HepG2 (cell line): ENCODE results near the gene TXNRD2. TPM values are rescaled to one million over a fixed set of nuclear protein-coding genes. Genes with fewer than 3 reads are reported as not detected.
A peak's percentile ranks its signal among the peaks of the same experiment; 100 is the strongest.

Experiments used
- CAMTA2 ChIP-seq: sonication (generic); formaldehyde crosslinking; IDR thresholded peaks from 2 replicates; pipeline ENCODE4 v1.4.0; 2020; ENCODE audit warnings: mild to moderate bottlenecking, missing genetic modification reagents, borderline replicate concordance
- CCDC6 ChIP-seq: sonication (generic); formaldehyde crosslinking; IDR thresholded peaks from 2 replicates; pipeline ENCODE4 v1.8.1; 2022; ENCODE audit warnings: mild to moderate bottlenecking, missing genetic modification reagents, moderate library complexity
- GTF2F1 ChIP-seq: fragments of 150-350 bp; IDR thresholded peaks from 2 replicates; pipeline ENCODE4 v1.6.1; 2014; ENCODE audit warnings: low read length
- SOX13 ChIP-seq, 3 experiments: fragments of 450-650 bp in 1 of 3; sonication (generic) in 1 of 3; formaldehyde crosslinking in 1 of 3; IDR thresholded peaks in 2 of 3; conservative IDR thresholded peaks in 1 of 3; 2 replicates each; pipeline versions ENCODE4 v1.5.0 to v1.6.1; 2016 to 2020; ENCODE audit warnings: antibody characterized with exemption in 1 of 3, mild to moderate bottlenecking in 1 of 3, missing compliant biosample characterization in 1 of 3, missing genetic modification reagents in 1 of 3, moderate library complexity in 1 of 3
- SP5 ChIP-seq: IDR thresholded peaks from 2 replicates; pipeline ENCODE4 v1.6.1; 2016; ENCODE audit warnings: low read depth, borderline replicate concordance
- ZFAT ChIP-seq: sonication (generic); formaldehyde crosslinking; conservative IDR thresholded peaks from 2 replicates; pipeline ENCODE4 v1.8.1; 2023; ENCODE audit warnings: missing genetic modification reagents, inconsistent platforms
- ZFX ChIP-seq: sonication (generic); formaldehyde crosslinking; IDR thresholded peaks from 2 replicates; pipeline ENCODE4 v1.4.0; 2020; ENCODE audit warnings: mild to moderate bottlenecking, low read depth, missing genetic modification reagents, moderate library complexity
- ZMYM3 ChIP-seq: sonication (generic); formaldehyde crosslinking; IDR thresholded peaks from 2 replicates; pipeline ENCODE4 v1.5.1; 2020; ENCODE audit warnings: mild to moderate bottlenecking, missing genetic modification reagents
- ZNF274 ChIP-seq: sonication (generic); formaldehyde crosslinking; IDR thresholded peaks from 2 replicates; pipeline ENCODE4 v1.5.1; 2020; ENCODE audit warnings: mild to moderate bottlenecking, missing genetic modification reagents
- polyA plus RNA-seq, 8 experiments: library from polyadenylated mRNA; depleted of rRNA in 3 of 8; stranded (reverse) in 7 of 8; unstranded in 1 of 8; fragments of >200 nt; fragmentation: Illumina TruSeq in 4 of 8; extraction: Trizol in 4 of 8; gene quantifications; 2 replicates each; pipeline versions ENCODE4 v1.2.1 to v1.2.3, GENCODE V29; 2011 to 2016; ENCODE audit warnings: low read depth in 4 of 8, missing spikeins in 1 of 8, mixed read lengths in 1 of 8; ENCODE audit not compliant: insufficient read depth in 1 of 8
- total RNA-seq, 5 experiments: library from RNA; depleted of rRNA; stranded (reverse); fragments of >200 nt; fragmentation: Illumina TruSeq; extraction: Trizol; gene quantifications; 2 replicates each; pipeline ENCODE4 v1.2.3, GENCODE V29; 2016; ENCODE audit warnings: low read depth in 1 of 5
- TF ChIP-seq, protein P1 (sequence below): fragments of 450-650 bp; IDR thresholded peaks from 2 replicates; pipeline ENCODE4 v1.6.1; 2016
- TF ChIP-seq, protein P2 (sequence below): sonication (generic); formaldehyde crosslinking; IDR thresholded peaks from 2 replicates; pipeline ENCODE4 v1.4.0; 2020; ENCODE audit warnings: missing genetic modification reagents
- TF ChIP-seq, protein P3 (sequence below): sonication (generic); formaldehyde crosslinking; IDR thresholded peaks from 2 replicates; pipeline ENCODE4 v1.5.0; 2020; ENCODE audit warnings: mild to moderate bottlenecking, missing genetic modification reagents, moderate library complexity
- TF ChIP-seq, protein P4 (sequence below): sonication (generic); formaldehyde crosslinking; IDR thresholded peaks from 2 replicates; pipeline ENCODE4 v1.8.0; 2022; ENCODE audit warnings: missing genetic modification reagents, mild to moderate bottlenecking, inconsistent platforms, borderline replicate concordance
- TF ChIP-seq, protein P5 (sequence below): sonication (generic); formaldehyde crosslinking; IDR thresholded peaks from 2 replicates; pipeline ENCODE4 v1.4.0; 2020; ENCODE audit warnings: mild to moderate bottlenecking, low read depth, missing genetic modification reagents

The TXNRD2 gene
- total and polyA plus RNA-seq, 2 of the 13 experiments (the other 11 are each of a cell fraction or from before 2014, with no cell fraction given): 17.5 to 18.6 TPM

DNA sequence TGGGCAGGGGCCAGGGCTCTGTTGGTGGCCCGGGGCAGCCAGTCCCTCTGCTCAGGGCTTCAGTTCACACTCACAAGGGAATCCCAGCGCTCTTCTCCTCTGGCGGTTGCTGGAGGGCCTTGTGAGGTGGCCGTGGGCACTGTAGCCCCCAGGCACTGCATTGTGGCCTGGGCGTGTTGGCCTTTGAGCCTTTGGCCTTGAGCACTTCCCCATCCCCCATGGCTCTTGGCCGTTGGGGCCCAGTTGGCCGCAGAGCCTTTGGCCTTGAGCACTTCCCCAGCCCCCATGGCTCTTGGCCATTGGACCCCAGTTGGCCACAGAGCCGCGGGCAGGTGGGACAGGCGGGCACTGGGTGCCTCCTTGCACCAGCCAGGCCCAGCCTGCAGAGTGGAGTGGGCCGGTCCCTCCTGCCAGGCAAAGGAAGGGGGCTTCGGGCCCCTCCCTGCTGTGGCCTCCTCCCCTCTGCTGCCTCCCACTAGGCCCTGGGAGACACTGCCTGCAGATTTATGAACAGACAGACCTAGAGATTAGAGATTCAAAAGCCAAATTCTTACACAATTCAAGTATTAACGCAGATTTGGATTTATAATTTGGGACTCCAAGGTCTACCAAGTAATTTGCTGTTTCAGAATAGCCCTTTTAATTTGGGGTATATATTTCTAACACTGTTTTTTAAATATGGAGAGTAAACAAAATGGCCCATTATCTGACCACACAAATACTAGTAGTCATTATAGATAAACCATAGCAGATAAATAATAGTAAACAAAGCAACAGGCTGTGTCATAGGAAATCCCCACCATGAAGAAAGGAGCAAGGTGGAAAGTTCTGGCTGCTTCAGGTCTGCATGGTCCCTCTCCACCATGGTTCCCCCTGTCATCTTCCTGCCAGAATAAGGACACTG lies 18.2 kb upstream of the TXNRD2 start (continued):
- TF ChIP-seq, protein P1, sequence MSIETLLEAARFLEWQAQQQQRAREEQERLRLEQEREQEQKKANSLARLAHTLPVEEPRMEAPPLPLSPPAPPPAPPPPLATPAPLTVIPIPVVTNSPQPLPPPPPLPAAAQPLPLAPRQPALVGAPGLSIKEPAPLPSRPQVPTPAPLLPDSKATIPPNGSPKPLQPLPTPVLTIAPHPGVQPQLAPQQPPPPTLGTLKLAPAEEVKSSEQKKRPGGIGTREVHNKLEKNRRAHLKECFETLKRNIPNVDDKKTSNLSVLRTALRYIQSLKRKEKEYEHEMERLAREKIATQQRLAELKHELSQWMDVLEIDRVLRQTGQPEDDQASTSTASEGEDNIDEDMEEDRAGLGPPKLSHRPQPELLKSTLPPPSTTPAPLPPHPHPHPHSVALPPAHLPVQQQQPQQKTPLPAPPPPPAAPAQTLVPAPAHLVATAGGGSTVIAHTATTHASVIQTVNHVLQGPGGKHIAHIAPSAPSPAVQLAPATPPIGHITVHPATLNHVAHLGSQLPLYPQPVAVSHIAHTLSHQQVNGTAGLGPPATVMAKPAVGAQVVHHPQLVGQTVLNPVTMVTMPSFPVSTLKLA: no peak
- no peak for TF ChIP-seq ZFAT (CRISPR knock-in tag)
- TF ChIP-seq, protein P2, sequence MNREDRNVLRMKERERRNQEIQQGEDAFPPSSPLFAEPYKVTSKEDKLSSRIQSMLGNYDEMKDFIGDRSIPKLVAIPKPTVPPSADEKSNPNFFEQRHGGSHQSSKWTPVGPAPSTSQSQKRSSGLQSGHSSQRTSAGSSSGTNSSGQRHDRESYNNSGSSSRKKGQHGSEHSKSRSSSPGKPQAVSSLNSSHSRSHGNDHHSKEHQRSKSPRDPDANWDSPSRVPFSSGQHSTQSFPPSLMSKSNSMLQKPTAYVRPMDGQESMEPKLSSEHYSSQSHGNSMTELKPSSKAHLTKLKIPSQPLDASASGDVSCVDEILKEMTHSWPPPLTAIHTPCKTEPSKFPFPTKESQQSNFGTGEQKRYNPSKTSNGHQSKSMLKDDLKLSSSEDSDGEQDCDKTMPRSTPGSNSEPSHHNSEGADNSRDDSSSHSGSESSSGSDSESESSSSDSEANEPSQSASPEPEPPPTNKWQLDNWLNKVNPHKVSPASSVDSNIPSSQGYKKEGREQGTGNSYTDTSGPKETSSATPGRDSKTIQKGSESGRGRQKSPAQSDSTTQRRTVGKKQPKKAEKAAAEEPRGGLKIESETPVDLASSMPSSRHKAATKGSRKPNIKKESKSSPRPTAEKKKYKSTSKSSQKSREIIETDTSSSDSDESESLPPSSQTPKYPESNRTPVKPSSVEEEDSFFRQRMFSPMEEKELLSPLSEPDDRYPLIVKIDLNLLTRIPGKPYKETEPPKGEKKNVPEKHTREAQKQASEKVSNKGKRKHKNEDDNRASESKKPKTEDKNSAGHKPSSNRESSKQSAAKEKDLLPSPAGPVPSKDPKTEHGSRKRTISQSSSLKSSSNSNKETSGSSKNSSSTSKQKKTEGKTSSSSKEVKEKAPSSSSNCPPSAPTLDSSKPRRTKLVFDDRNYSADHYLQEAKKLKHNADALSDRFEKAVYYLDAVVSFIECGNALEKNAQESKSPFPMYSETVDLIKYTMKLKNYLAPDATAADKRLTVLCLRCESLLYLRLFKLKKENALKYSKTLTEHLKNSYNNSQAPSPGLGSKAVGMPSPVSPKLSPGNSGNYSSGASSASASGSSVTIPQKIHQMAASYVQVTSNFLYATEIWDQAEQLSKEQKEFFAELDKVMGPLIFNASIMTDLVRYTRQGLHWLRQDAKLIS (CRISPR knock-in tag): peak; percentile 82; the same call in 1 of the 2 replicates
- TF ChIP-seq CCDC6 (CRISPR knock-in tag): peak; percentile 59; the same call in 1 of the 2 replicates
- TF ChIP-seq, protein P3, sequence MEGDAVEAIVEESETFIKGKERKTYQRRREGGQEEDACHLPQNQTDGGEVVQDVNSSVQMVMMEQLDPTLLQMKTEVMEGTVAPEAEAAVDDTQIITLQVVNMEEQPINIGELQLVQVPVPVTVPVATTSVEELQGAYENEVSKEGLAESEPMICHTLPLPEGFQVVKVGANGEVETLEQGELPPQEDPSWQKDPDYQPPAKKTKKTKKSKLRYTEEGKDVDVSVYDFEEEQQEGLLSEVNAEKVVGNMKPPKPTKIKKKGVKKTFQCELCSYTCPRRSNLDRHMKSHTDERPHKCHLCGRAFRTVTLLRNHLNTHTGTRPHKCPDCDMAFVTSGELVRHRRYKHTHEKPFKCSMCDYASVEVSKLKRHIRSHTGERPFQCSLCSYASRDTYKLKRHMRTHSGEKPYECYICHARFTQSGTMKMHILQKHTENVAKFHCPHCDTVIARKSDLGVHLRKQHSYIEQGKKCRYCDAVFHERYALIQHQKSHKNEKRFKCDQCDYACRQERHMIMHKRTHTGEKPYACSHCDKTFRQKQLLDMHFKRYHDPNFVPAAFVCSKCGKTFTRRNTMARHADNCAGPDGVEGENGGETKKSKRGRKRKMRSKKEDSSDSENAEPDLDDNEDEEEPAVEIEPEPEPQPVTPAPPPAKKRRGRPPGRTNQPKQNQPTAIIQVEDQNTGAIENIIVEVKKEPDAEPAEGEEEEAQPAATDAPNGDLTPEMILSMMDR (CRISPR knock-in tag): peak; percentile 22; the same call in 1 of the 2 replicates
- no peak for TF ChIP-seq SOX13 (IDR thresholded peaks at IDR 0.05)
- TF ChIP-seq SOX13 (CRISPR knock-in tag; conservative IDR thresholded peaks at IDR 0.05 in 1 of 2, IDR thresholded peaks at IDR 0.05 in 1 of 2): peak; percentile 27 to 59; a peak in 1 of 4 replicates
- TF ChIP-seq, protein P4, sequence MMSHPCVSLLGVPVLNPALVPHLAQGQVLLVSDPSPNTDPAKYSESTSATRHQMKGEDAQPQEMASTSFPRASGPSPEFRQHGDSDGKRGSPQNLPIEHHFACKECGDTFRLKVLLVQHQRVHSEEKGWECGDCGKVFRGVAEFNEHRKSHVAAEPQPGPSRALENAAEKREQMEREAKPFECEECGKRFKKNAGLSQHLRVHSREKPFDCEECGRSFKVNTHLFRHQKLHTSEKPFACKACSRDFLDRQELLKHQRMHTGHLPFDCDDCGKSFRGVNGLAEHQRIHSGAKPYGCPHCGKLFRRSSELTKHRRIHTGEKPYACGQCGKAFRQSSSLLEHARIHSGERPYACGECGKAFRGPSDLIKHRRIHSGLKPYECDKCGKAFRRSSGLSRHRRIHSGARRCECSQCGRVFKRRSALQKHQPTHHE (CRISPR knock-in tag): no peak
- 0 out of 2 replicates have a peak, but pooled peaks have one; percentile 34 for TF ChIP-seq ZNF274 (CRISPR knock-in tag)
- TF ChIP-seq ZFX (CRISPR knock-in tag): peak; percentile 89
- peak; percentile 58; the same call in 1 of the 2 replicates for TF ChIP-seq ZMYM3
- TF ChIP-seq, protein P5, sequence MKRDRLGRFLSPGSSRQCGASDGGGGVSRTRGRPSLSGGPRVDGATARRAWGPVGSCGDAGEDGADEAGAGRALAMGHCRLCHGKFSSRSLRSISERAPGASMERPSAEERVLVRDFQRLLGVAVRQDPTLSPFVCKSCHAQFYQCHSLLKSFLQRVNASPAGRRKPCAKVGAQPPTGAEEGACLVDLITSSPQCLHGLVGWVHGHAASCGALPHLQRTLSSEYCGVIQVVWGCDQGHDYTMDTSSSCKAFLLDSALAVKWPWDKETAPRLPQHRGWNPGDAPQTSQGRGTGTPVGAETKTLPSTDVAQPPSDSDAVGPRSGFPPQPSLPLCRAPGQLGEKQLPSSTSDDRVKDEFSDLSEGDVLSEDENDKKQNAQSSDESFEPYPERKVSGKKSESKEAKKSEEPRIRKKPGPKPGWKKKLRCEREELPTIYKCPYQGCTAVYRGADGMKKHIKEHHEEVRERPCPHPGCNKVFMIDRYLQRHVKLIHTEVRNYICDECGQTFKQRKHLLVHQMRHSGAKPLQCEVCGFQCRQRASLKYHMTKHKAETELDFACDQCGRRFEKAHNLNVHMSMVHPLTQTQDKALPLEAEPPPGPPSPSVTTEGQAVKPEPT: no peak
- TF ChIP-seq SP5 (CRISPR knock-in tag): peak; percentile 82
- TF ChIP-seq GTF2F1: 0 out of 2 replicates have a peak, but pooled peaks have one; percentile 8
- 0 out of 2 replicates have a peak, but pooled peaks have one; percentile 36 for TF ChIP-seq CAMTA2
- TF ChIP-seq, all 625 proteins: peak for 206
